K562 (cell line): ENCODE measurements around the gene DTX3. TPM values are rescaled to one million over a fixed set of nuclear protein-coding genes. Genes with fewer than 3 reads are reported as not detected.
A peak's percentile ranks its signal among the peaks of the same experiment; 100 is the strongest.

Source experiments
- ATAC-seq: fragments of 200-7000 bp; cut with Tn5 transposase; 3 replicates; pipeline ENCODE4 v1.9.1; 2020; ENCODE audit warnings: moderate library complexity
- BruUV-seq: library from RNA; stranded (reverse); fragments of 400-500 nt; replicated peaks from 2 replicates; lab custom pipeline; 2021; lab: Mats Ljungman, UMichigan
- CTCF ChIA-PET: fragments of 300-600 bp; formaldehyde crosslinking; extraction: SDS; loops from one replicate; lab custom pipeline; 2021; ENCODE audit warnings: low intra/inter-chr PET ratio; lab: Yijun Ruan, JAX
- POLR2A ChIA-PET: fragments of 300-600, 350-650 bp; sonication (Branson Sonifier 250); formaldehyde crosslinking; extraction: SDS; loops from one replicate; lab custom pipeline; 2021; ENCODE audit warnings: antibody characterized with exemption, inconsistent platforms; lab: Yijun Ruan, JAX
- DNase-seq, 4 experiments: peaks; one replicate each; pipeline versions ENCODE4 v3.0.0 to v3.0.0-alpha.2; 2011 to 2018; ENCODE audit warnings: low spot score in 3 of 4, mixed read lengths in 3 of 4; ENCODE audit errors: extremely low read depth in 1 of 4
- FAIRE-seq: peaks from 2 replicates; lab custom pipeline; 2011; peaks lifted over from hg19 to GRCh38; lab: Jason Lieb, UNC
- H2AFZ ChIP-seq: 2 replicates; pipeline ENCODE4 v1.6.0; 2011; ENCODE audit warnings: low read depth, low read length, control low read depth, inconsistent platforms
- H3K27ac ChIP-seq: fragments of 200-600 bp; 3 replicates; pipeline ENCODE4 v1.8.0; 2011; ENCODE audit warnings: low read depth, mild to moderate bottlenecking, control low read depth, inconsistent platforms, low read length, moderate library complexity, mixed read lengths; ENCODE audit errors: extremely low read depth
- H3K27me3 ChIP-seq, 2 experiments: fragments of 300-600 bp in 1 of 2; 2 replicates in 1 of 2; 3 replicates in 1 of 2; pipeline versions ENCODE4 v1.6.0 to v1.8.0; 2011; ENCODE audit warnings: inconsistent platforms in 2 of 2, low read length in 2 of 2, mild to moderate bottlenecking in 1 of 2, mixed read lengths in 1 of 2, moderate library complexity in 1 of 2; ENCODE audit not compliant: control insufficient read depth in 2 of 2, insufficient read depth in 2 of 2
- H3K36me3 ChIP-seq: fragments of 300-600 bp; 3 replicates; pipeline ENCODE4 v1.8.0; 2011; ENCODE audit warnings: mild to moderate bottlenecking, low read length, inconsistent platforms; ENCODE audit not compliant: control insufficient read depth, insufficient read depth
- H3K4me1 ChIP-seq, 2 experiments: fragments of 200-600 bp in 1 of 2; replicated peaks in 1 of 2; 2 replicates in 1 of 2; 3 replicates in 1 of 2; pipeline versions ENCODE4 v1.5.1 to v1.8.0; 2011; ENCODE audit warnings: inconsistent platforms in 2 of 2, low read length in 2 of 2, mild to moderate bottlenecking in 1 of 2, mixed read lengths in 1 of 2, moderate library complexity in 1 of 2; ENCODE audit not compliant: control insufficient read depth in 2 of 2, insufficient read depth in 2 of 2
- H3K4me2 ChIP-seq: 2 replicates; pipeline ENCODE4 v1.6.1; 2011; ENCODE audit warnings: low read length, control low read depth, inconsistent platforms, mixed read lengths; ENCODE audit not compliant: insufficient read depth
- H3K4me3 ChIP-seq: fragments of 200-600 bp; sonication (generic), shearing (Covaris generic); 2 replicates; pipeline ENCODE4 v1.5.1; 2016; ENCODE audit warnings: control low read depth, inconsistent platforms
- H3K79me2 ChIP-seq: fragments of 200-600 bp; 3 replicates; pipeline ENCODE4 v1.8.0; 2011; ENCODE audit warnings: low read length, inconsistent platforms; ENCODE audit not compliant: control insufficient read depth, insufficient read depth
- H3K9ac ChIP-seq, 2 experiments: 2 replicates each; pipeline versions ENCODE4 v1.6.0 to v1.6.1; 2011; ENCODE audit warnings: low read depth in 2 of 2, low read length in 2 of 2, control low read depth in 1 of 2, inconsistent platforms in 1 of 2, mild to moderate bottlenecking in 1 of 2, mixed read lengths in 1 of 2; ENCODE audit not compliant: insufficient read depth in 1 of 2
- H3K9me1 ChIP-seq: one replicate; pipeline ENCODE4 v1.6.0; 2011; ENCODE audit warnings: inconsistent platforms, mild to moderate bottlenecking, low read length, moderate library complexity; ENCODE audit not compliant: control insufficient read depth, insufficient read depth
- H3K9me3 ChIP-seq: replicated peaks from 2 replicates; pipeline ENCODE4 v1.5.1; 2011; ENCODE audit warnings: low read depth, low read length, inconsistent platforms; ENCODE audit not compliant: control insufficient read depth, insufficient read depth
- H4K20me1 ChIP-seq: replicated peaks from 2 replicates; pipeline ENCODE4 v1.6.1; 2011; ENCODE audit warnings: low read length, inconsistent platforms, mixed read lengths; ENCODE audit not compliant: control insufficient read depth, insufficient read depth
- CCNT2 ChIP-seq: IDR thresholded peaks from 2 replicates; pipeline ENCODE4 v1.6.1; 2011; ENCODE audit warnings: borderline replicate concordance, low read depth, mild to moderate bottlenecking, moderate library complexity, mixed read lengths, low read length; ENCODE audit not compliant: insufficient read length; ENCODE audit errors: extremely low read depth
- FOSL1 ChIP-seq: fragments of 200-800 bp; sonication (Bioruptor generic); conservative IDR thresholded peaks from 2 replicates; pipeline ENCODE4 v1.6.1; 2016; ENCODE audit warnings: missing genetic modification characterization, missing compliant biosample characterization
- MED1 ChIP-seq: sonication (generic); formaldehyde crosslinking; IDR thresholded peaks from 2 replicates; pipeline ENCODE4 v1.8.1; 2023; ENCODE audit warnings: missing genetic modification reagents, borderline replicate concordance
- MTF1 ChIP-seq: fragments of 250-450 bp; sonication (Bioruptor Pico); IDR thresholded peaks from 2 replicates; pipeline ENCODE4 v1.9.0; 2021; ENCODE audit warnings: moderate library complexity, mild to moderate bottlenecking, inconsistent platforms, borderline replicate concordance
- MXD1 ChIP-seq: fragments of 250-450 bp; sonication (Bioruptor Pico); IDR thresholded peaks from 2 replicates; pipeline ENCODE4 v1.8.0; 2021; ENCODE audit warnings: borderline replicate concordance, mild to moderate bottlenecking, moderate library complexity; ENCODE audit not compliant: poor library complexity, severe bottlenecking
- NONO ChIP-seq, 2 experiments: fragments of 200-400 bp in 1 of 2; fragments of 450-650 bp in 1 of 2; formaldehyde crosslinking in 1 of 2; IDR thresholded peaks; 2 replicates each; pipeline ENCODE4 v1.6.1; 2017; ENCODE audit warnings: low read depth in 2 of 2, mild to moderate bottlenecking in 2 of 2, moderate library complexity in 2 of 2, low read length in 1 of 2
- PHB2 ChIP-seq: fragments of 450-650 bp; IDR thresholded peaks from 2 replicates; pipeline ENCODE4 v1.6.1; 2017; ENCODE audit warnings: low read depth
- WHSC1 ChIP-seq: IDR thresholded peaks from one replicate; pipeline ENCODE4 v1.6.1; 2012; ENCODE audit warnings: low read length, control low read depth, inconsistent platforms
- ZBTB1 ChIP-seq: sonication (generic); formaldehyde crosslinking; IDR thresholded peaks from 2 replicates; pipeline ENCODE4 v1.8.1; 2023; ENCODE audit warnings: missing genetic modification reagents, low read depth, mild to moderate bottlenecking, borderline replicate concordance
- ZBTB7A ChIP-seq: IDR thresholded peaks from 2 replicates; pipeline ENCODE4 v1.6.1; 2011; ENCODE audit warnings: low read depth, mild to moderate bottlenecking, low read length, moderate library complexity, borderline replicate concordance; ENCODE audit not compliant: control insufficient read depth
- ZNF239 ChIP-seq: fragments of 250-450 bp; sonication (Bioruptor Pico); IDR thresholded peaks from 2 replicates; pipeline ENCODE4 v1.4.0; 2020; ENCODE audit warnings: mild to moderate bottlenecking
- ZNF707 ChIP-seq: fragments of 250-450 bp; sonication (Bioruptor Pico); conservative IDR thresholded peaks from 2 replicates; pipeline ENCODE4 v1.8.0; 2022; ENCODE audit warnings: inconsistent platforms, mild to moderate bottlenecking, moderate library complexity
- WGBS: fragments of 100-300 bp; shearing (Covaris generic); methylation state at CpG from one replicate; pipeline ENCODE4 v1.1.6; 2016; ENCODE audit warnings: low coverage, mixed read lengths; ENCODE audit not compliant: insufficient coverage; ENCODE audit errors: missing lambda C conversion rate; 5-methylcytosine and 5-hydroxymethylcytosine counted together
- in situ Hi-C: fragments of 300-500 bp; cut with MboI; formaldehyde crosslinking; loops from 4 replicates; pipeline ENCODE4 v1.15.0; 2018; ENCODE audit warnings: inconsistent platforms, mixed read lengths
- intact Hi-C: fragments of 100-400 bp; cut with micrococcal nuclease; formaldehyde crosslinking; loops from 2 replicates; pipeline ENCODE4 v1.14.2; 2022
- polyA plus RNA-seq, 8 experiments: library from polyadenylated mRNA; depleted of rRNA in 4 of 8; stranded (reverse) in 5 of 8; unstranded in 3 of 8; fragments of >200 nt; fragmentation: Nextera tagmentation in 2 of 8; fragmentation: Illumina TruSeq in 1 of 8; extraction: Ambion mirVana in 2 of 8; extraction: Trizol in 1 of 8; gene quantifications; 2 replicates each; pipeline versions ENCODE4 v1.2.1 to v1.2.3, GENCODE V29; 2011 to 2014; ENCODE audit warnings: inconsistent platforms in 1 of 8, missing spikeins in 1 of 8
- total RNA-seq, 7 experiments: library from RNA; depleted of rRNA in 6 of 7; stranded (reverse); fragments of >200 nt in 6 of 7; fragmentation: Illumina TruSeq in 2 of 7; extraction: Trizol in 2 of 7; gene quantifications; 2 replicates each; pipeline versions ENCODE4 v1.2.1 to v1.2.3, GENCODE V29; 2011 to 2021; ENCODE audit warnings: low replicate concordance in 1 of 7
- TF ChIP-seq, protein P1 (sequence below), 2 experiments: IDR thresholded peaks; 2 replicates each; pipeline ENCODE4 v1.6.1; 2011; ENCODE audit warnings: borderline replicate concordance in 1 of 2, control low read depth in 1 of 2, low read depth in 1 of 2, low read length in 1 of 2, mild to moderate bottlenecking in 1 of 2, mixed read lengths in 1 of 2, moderate library complexity in 1 of 2; ENCODE audit not compliant: insufficient read depth in 1 of 2, insufficient read length in 1 of 2, poor library complexity in 1 of 2, severe bottlenecking in 1 of 2; ENCODE audit errors: extremely low read depth in 1 of 2

DTX3 gene
- total and polyA plus RNA-seq, 9 of the 15 experiments (the other 6 are each of a cell fraction or from before 2014, with no cell fraction given) = 0.03 to 0.09 (median 0.06) TPM; not detected in 6

DNA sequence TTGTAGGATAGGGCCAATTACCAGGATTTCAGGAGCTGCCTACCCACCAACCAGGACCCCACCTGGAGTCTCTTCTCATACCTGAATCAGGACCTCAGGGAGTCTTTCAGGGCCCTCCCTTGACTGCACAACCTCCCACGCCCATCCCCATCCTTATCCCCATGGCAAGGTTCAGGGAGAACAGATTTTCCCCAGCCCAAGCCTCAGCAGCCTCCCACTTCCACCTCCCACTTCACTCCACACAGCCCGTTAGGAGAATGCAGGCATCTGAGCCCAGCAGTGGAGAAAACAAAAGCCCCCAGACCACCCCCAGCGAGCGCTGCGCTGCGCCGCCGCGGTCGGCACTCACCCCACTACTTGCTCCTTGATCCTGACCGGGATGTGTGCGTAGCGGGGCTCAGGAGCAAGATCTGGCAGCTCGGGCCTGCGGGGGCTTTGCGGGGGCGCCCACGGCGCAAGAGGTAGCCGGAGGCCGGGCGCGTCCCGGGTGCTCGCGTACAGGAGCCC lies 27.0 kb downstream of the DTX3 start (continued):
- TF ChIP-seq MXD1 (CRISPR knock-in tag) (no peak), ZBTB7A (0 out of 2 replicates have a peak, but pooled peaks have one; percentile 22)

DNA sequence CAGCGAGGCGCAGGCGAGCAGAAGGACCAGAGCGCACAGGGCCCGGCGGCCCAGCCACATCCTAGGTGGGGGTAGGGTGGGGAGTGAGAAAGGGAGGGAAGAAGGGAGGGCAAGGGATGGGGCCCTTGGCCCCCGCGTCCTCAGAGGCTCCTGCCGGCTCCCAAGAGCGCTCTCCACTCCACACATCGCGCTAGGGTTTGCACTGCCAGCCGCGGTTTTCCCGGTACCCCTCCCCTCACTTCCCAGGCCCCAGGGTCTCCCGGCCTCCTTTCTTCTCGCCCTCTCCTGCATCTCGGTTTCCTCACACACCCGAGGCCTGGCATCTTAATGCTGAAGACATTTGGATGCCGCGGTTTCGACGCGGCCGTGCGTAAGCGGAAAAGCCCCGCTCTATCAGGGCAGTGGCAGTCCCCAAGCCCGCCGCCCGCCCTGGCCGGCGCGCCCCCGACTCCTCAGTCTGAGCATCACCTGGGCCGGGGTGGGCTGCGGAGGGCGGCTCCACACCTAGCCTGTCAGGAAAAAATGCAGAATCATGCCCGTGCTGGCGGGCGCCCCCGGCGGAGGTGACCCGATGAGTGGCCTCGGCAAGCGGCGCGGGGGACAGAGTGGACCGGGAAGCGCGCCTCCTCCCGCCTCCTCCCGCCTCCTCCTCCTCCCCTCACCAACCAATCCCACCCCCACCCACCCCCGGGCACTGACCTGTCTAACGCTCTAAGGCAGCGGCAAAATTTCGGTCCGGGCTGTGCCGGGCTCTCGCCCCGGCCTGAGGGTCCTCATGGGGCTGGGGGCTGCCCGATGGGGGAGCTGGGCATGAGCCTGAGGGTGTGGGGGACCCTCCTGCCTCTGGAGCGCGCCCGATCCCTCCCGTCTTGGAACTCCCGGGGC lies 27.7 kb downstream of the DTX3 start:
- H3K4me1 ChIP-seq = peaks cover 0 to 34% of the 10 kb centered on the region in 2 experiments; a peak in 3 of 5 replicates
- H3K36me3 ChIP-seq = peaks cover 36% of the 10 kb centered on the region; the same call in 2 of the 3 replicates
- BruUV-seq = TSS peak; percentile 43
- POLR2A ChIA-PET = interaction anchor here (0.5 to 1.1 kb wide), 11 partner anchors 9 to 408 kb away, joined by 3 to 5 read pairs (median 3); partner anchors contain the start of gene DDIT3
- H3K27me3 ChIP-seq = no peaks in the 10 kb centered on the region
- intact Hi-C loops = loop anchor here (2.0 kb wide), 2 partner anchors 50 to 104 kb away; no protein-coding TSS in a partner anchor
- CTCF ChIA-PET = interaction anchor here (0.6 to 2.2 kb wide), 4 partner anchors 11 to 104 kb away, joined by 3 to 14 read pairs (median 3); no protein-coding TSS in a partner anchor
- H3K9me3 ChIP-seq = no peaks in the 10 kb centered on the region
- H3K27ac ChIP-seq = peak overlapping the region; percentile 83
- peak; percentile 84 for ATAC-seq
- H3K4me2 ChIP-seq = peak overlapping the region; percentile 81
- H2AFZ ChIP-seq = peak overlapping the region; percentile 96
- peak overlapping the region; percentile 84 to 99 for H3K9ac ChIP-seq
- H3K4me3 ChIP-seq = peak overlapping the region; percentile 79
- in situ Hi-C loops = no loop called here
- no peak for FAIRE-seq
- DNase-seq = peak; percentile 70 to 78 (median 74)
- no peaks in the 10 kb centered on the region for H4K20me1 ChIP-seq
- no peaks in the 10 kb centered on the region for H3K9me1 ChIP-seq
- WGBS = 5% methylated on average over 42 of the region's 67 CpGs
- 0 out of 3 replicates have a peak, but pooled peaks cover 5% of the 10 kb centered on the region for H3K79me2 ChIP-seq
- TF ChIP-seq PHB2 (no peak), MED1 (CRISPR knock-in tag) (no peak), FOSL1 (tag) (no peak), MTF1 (CRISPR knock-in tag) (no peak), ZNF239 (CRISPR knock-in tag) (no peak), ZBTB1 (no peak), WHSC1 (no peak), NONO (IDR thresholded peaks at IDR 0.05; ENCODE audit: low read depth in 2 of 2, low read length in 1 of 2) (0 out of 4 replicates have a peak, but pooled peaks of 1 of the 2 experiments have one; percentile 46), CCNT2 (no peak), ZNF707 (no peak)
- TF ChIP-seq, protein P1, sequence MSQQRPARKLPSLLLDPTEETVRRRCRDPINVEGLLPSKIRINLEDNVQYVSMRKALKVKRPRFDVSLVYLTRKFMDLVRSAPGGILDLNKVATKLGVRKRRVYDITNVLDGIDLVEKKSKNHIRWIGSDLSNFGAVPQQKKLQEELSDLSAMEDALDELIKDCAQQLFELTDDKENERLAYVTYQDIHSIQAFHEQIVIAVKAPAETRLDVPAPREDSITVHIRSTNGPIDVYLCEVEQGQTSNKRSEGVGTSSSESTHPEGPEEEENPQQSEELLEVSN (IDR thresholded peaks at IDR 0.05; ENCODE audit: borderline replicate concordance in 1 of 2, extremely low read depth in 1 of 2, insufficient read depth in 1 of 2, insufficient read length in 1 of 2, low read depth in 1 of 2, low read length in 1 of 2, poor library complexity in 1 of 2, severe bottlenecking in 1 of 2) = peak in 1 of 2 experiments; percentile 20
